NK-92 (cell line): ENCODE measurements around the gene UPK1B.
"Not testable (repeated sequence)": the region's sequence is repeated elsewhere in the genome, so short reads cannot be mapped to it uniquely, and the experiment has no call there.

Experiments
- DNase-seq: peaks from one replicate; lab custom pipeline; 2025; ENCODE audit not compliant: unreplicated experiment; lab: John Stamatoyannopoulos, UW

Gene UPK1B

GRCh38 chr3:119173325-119173724 is at the start of gene UPK1B:
UPK1B (plus strand) TSS chr3:119173598; CDS start chr3:119186742, 13,144 bp downstream.
- no peak for DNase-seq

DNA sequence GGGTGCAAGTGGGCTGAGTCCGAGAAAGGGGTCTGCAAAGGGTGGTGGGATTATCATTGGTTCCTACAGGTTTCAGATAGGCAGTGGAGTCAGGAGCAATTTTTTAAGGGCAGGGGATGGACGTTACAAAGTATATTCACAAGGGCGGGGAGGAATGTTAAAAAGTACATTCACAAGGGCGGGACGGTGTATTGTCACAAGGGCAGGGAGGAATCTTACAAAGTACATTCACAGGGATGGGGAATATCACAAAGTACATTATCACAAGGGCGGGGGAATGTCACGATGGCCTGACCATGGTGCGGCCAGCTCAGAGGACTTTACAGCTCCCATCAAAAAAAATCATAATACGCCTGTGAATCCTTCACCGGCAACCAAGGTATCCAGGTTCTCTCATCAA is 48.1 kb upstream of the UPK1B start:
- DNase-seq, result no peak

GRCh38 chr3:119125742-119126504 is 47.5 kb upstream of the UPK1B start:
- DNase-seq, result no peak

DNA sequence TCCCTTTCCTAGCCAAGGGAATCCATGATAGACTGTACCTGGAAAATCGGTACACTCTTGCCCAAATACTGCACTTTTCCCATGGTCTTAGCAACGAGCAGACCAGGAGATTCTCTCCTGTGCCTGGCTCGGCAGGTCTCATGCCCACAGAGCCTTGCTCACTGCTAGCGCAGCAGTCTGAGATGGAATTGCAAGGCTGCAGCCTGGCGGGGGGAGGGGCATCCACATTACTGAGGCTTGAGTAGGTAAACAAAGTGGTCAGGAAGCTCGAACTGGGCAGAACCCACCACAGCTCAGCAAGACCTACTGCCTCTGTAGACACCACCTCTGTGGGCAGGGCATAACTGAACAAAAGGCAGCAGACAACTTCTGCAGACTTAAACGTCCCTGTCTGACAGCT is 43.1 kb upstream of the UPK1B start:
- not testable (repeated sequence) for DNase-seq

- not testable (repeated sequence) for DNase-seq
These were observed 41.1 kb upstream of the UPK1B start for GRCh38 chr3:119132291-119132690.

GRCh38 chr3:119139360-119139759 is 34.0 kb upstream of the UPK1B start:
- DNase-seq, result not testable (repeated sequence)

GRCh38 chr3:119140466-119140865 is 32.9 kb upstream of the UPK1B start:
- DNase-seq, result no peak

GRCh38 chr3:119145128-119145499 is 28.3 kb upstream of the UPK1B start:
- DNase-seq, result no peak

- DNase-seq, result no peak
These were observed 27.8 kb upstream of the UPK1B start, which contains the start of gene TEX55 for GRCh38 chr3:119145500-119146167. TEX55 (plus strand) TSS chr3:119146165; CDS start chr3:119146190, 25 bp downstream.

DNA sequence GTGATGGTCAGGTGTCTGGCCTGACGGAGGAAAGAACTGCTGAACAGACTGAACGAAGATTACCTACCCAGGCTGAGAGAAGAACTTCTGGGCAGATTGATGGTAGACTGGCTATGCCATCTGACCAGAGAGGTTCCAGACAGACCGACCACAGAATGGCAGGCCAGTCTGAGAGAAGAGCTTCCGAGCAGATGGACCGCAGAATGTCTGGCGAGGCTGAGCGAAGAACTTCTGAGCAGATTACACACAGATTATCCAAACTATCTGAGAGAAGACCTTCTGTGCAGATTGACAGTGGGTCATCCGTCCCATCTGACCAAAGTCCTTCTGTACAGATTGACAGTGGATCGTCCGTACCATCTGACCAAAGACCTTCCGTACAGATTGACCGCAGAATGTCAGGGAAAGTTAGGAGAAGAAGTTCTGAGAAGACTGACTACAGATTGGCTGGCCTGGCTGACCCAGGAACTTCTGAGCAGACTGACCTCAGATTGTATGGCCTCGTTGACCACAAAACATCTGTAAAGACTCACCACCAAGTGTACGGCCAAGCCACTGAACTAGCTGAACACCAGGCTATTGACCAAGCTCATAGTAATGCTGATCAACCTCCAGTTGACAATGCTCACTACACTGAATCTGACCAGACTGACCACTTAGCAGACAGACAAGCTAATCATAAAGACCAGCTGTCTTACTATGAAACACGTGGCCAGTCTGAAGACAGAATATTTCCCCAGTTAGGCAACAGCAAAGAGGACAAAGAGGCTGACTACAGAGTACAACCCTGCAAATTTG is 26.6 kb upstream of the UPK1B start:
- DNase-seq, result no peak

DNA sequence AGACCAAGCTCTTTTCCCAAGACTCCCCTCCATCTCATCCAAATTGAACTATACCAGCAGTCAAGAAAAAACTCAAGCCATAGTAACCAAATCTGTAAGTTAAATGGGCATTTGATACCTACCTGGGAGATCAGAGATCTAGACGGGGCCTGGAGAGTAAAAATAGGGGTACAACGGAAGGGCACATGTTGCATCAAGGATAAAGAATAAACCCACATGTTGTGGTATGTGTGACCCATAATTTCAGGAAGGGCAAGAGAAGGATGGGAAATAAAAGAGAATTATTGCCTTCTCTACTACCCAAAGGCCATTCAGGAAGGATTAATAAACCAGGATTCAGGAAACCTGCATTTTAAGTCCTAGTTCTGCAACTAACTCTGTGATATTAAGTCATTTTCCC is 25.9 kb upstream of the UPK1B start:
- DNase-seq, result no peak

GRCh38 chr3:119148493-119149180 is 24.8 kb upstream of the UPK1B start:
- no peak for DNase-seq

DNA sequence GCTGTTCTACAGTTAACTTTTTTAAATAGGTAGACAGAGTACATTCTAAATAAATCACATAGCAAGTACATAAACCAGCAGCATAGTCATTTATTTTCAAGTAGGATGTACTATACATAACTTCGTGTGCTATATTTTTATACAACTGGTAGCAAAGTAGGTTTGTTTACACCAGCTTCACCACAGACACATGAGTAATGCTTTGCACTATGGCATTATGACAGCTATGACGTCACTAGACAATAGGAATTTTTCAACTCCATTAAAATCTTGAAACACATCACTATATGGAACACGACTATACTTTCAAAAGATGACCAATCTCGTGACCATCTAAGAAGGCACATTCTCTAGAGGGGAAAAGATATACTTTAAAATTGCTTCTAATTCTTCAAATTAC is 23.9 kb upstream of the UPK1B start:
- no peak for DNase-seq

- DNase-seq, result no peak
These were observed 16.5 kb upstream of the UPK1B start for GRCh38 chr3:119156868-119157267.

DNA sequence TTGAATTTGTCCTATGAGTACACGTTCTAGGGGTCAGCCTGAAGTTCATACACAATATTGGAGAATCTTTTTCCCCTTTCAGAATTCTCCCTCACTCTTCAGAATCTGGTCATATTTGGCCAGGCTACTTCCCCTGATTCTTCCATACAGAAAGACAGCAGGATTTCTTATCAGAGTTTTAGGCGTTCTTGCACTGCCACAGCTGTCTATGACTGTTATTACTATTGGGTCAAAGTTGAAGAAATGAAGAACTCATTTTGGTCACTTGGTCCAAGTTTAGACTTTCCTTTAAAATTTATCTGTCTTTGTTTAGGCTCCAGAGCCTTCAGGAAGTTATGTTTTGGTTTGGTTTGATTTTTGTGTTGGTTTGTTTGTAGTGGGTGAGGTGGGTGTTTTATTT is 15.4 kb upstream of the UPK1B start:
- no peak for DNase-seq

- DNase-seq, result no peak
These were observed 13.0 kb upstream of the UPK1B start for GRCh38 chr3:119160361-119160760.

- no peak for DNase-seq
These were observed 12.6 kb upstream of the UPK1B start for GRCh38 chr3:119160815-119161214.

- no peak for DNase-seq
These were observed 12.2 kb upstream of the UPK1B start for GRCh38 chr3:119161240-119161639.

DNA sequence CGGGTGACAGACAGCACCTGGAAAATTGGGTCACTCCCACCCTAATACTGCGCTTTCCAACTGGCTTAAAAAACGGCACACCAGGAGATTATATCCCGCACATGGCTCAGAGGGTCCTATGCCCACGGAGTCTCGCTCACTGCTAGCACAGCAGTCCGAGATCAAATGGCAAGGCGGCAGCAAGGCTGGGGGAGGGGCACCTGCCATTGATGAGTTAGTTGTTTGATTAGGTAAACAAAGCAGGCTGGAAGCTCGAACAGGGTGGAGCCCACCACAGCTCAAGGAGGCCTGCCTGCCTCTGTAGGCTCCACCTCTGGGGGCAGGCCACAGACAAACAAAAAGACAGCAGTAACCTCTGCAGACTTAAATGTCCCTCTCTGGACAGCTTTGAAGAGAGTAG is 8.7 kb upstream of the UPK1B start:
- DNase-seq, result not testable (repeated sequence)

DNA sequence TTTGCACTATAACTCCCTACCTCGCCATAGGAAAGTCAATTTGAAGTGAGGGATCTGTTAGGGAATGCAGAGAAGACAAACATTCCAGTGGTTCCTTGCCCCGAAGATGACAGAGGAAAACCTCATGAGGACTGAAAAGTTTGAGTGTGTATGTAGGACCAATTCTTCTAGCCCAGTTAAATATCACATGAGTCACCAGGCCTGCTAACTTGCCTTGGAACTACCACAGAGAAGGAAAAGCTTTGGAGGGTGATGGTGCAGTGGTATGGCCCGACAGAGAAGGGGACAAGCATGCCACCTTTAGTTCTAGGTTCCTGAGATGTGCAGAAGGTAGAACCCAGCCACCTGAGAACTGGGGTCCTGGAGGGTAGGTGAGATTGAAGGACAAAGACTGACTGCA is 2.6 kb upstream of the UPK1B start:
- no peak for DNase-seq
